K562 (cell line): ENCODE results near the gene LMLN.

Source experiments
- EZH2 ChIP-seq: IDR thresholded peaks from 2 replicates; pipeline ENCODE4 v1.6.1; 2012; ENCODE audit warnings: low read depth, mild to moderate bottlenecking, inconsistent platforms, low read length, borderline replicate concordance
- GATA2 ChIP-seq: sonication (generic); formaldehyde crosslinking; IDR thresholded peaks from 2 replicates; pipeline ENCODE4 v1.4.0; 2020; ENCODE audit warnings: mild to moderate bottlenecking, missing genetic modification reagents
- KAT8 ChIP-seq: fragments of 450-650 bp; IDR thresholded peaks from 2 replicates; pipeline ENCODE4 v1.6.1; 2016; ENCODE audit warnings: low read depth, mild to moderate bottlenecking
- NR2C2 ChIP-seq, 2 experiments: fragments of 200-800 bp in 1 of 2; sonication (Bioruptor generic) in 1 of 2; sonication (generic) in 1 of 2; formaldehyde crosslinking in 1 of 2; IDR thresholded peaks; 2 replicates each; pipeline versions ENCODE4 v1.6.1 to v1.8.0; 2016 to 2022; ENCODE audit warnings: mild to moderate bottlenecking in 1 of 2, missing compliant biosample characterization in 1 of 2, missing genetic modification characterization in 1 of 2, missing genetic modification reagents in 1 of 2
- POLR2A ChIP-seq: fragments of 450-650 bp; conservative IDR thresholded peaks from 2 replicates; pipeline ENCODE4 v1.6.1; 2016
- SETDB1 ChIP-seq: IDR thresholded peaks from one replicate; pipeline ENCODE4 v1.6.1; 2012; ENCODE audit warnings: low read length, control low read depth, inconsistent platforms
- SIX5 ChIP-seq, 2 experiments: IDR thresholded peaks; 2 replicates each; pipeline ENCODE4 v1.6.1; 2011; ENCODE audit warnings: low read length in 2 of 2, borderline replicate concordance in 1 of 2, low read depth in 1 of 2, mild to moderate bottlenecking in 1 of 2, moderate library complexity in 1 of 2; ENCODE audit not compliant: insufficient read depth in 1 of 2
- TARDBP ChIP-seq: fragments of 450-650 bp; IDR thresholded peaks from 2 replicates; pipeline ENCODE4 v1.6.1; 2016
- U2AF2 ChIP-seq: fragments of 200-400 bp; formaldehyde crosslinking; optimal IDR thresholded peaks from 2 replicates; pipeline ENCODE3; 2017; ENCODE audit warnings: low read depth, mild to moderate bottlenecking, low read length
- WHSC1 ChIP-seq: IDR thresholded peaks from one replicate; pipeline ENCODE4 v1.6.1; 2012; ENCODE audit warnings: low read length, control low read depth, inconsistent platforms
- ZNF707 ChIP-seq: fragments of 250-450 bp; sonication (Bioruptor Pico); conservative IDR thresholded peaks from 2 replicates; pipeline ENCODE4 v1.8.0; 2022; ENCODE audit warnings: inconsistent platforms, mild to moderate bottlenecking, moderate library complexity
- TF ChIP-seq, protein P1 (sequence below), 3 experiments: IDR thresholded peaks in 2 of 3; conservative IDR thresholded peaks in 1 of 3; 2 replicates each; pipeline ENCODE4 v1.5.1; 2011 to 2012; ENCODE audit warnings: low read length in 3 of 3, mild to moderate bottlenecking in 3 of 3, control low read depth in 2 of 3, improper control_type of control experiment in 1 of 3, inconsistent platforms in 1 of 3, low read depth in 1 of 3, mixed read lengths in 1 of 3, moderate library complexity in 1 of 3; ENCODE audit not compliant: insufficient read depth in 2 of 3
- TF ChIP-seq, protein P2 (sequence below), 2 experiments: fragments of 450-650 bp in 1 of 2; sonication (generic) in 1 of 2; formaldehyde crosslinking; conservative IDR thresholded peaks; 2 replicates each; pipeline versions ENCODE4 v1.4.0 to v1.8.1; 2020 to 2022; ENCODE audit warnings: mild to moderate bottlenecking in 1 of 2, missing genetic modification reagents in 1 of 2
- TF ChIP-seq, protein P3 (sequence below): fragments of 450-650 bp; formaldehyde crosslinking; IDR thresholded peaks from 2 replicates; pipeline ENCODE4 v1.4.0; 2022; ENCODE audit warnings: missing genetic modification characterization

DNA sequence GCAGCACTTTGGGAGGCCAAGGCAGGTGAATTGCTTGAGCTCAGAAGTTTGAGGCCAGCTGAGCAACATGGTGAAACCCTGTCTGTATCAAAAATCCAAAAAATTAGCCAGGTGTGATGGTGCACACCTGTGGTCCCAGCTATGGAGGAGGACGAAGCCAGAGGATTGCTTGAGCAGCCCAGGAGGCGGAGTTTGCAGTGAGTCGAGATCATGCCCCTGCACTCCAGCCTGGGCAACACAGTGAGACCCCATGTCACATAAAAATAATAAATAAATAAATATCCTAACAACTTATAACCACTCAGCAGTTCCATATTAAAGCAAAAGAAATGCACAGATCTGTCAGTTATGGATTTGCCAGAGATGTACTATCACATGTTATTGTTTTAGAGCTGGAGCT, 62.6 kb downstream of the LMLN start:
- TF ChIP-seq SETDB1 = no peak
- TF ChIP-seq POLR2A = no peak
- TF ChIP-seq SIX5 (IDR thresholded peaks at IDR 0.05; ENCODE audit: borderline replicate concordance in 1 of 2, insufficient read depth in 1 of 2, low read depth in 1 of 2, low read length in 2 of 2) = no peak
- TF ChIP-seq, protein P1, sequence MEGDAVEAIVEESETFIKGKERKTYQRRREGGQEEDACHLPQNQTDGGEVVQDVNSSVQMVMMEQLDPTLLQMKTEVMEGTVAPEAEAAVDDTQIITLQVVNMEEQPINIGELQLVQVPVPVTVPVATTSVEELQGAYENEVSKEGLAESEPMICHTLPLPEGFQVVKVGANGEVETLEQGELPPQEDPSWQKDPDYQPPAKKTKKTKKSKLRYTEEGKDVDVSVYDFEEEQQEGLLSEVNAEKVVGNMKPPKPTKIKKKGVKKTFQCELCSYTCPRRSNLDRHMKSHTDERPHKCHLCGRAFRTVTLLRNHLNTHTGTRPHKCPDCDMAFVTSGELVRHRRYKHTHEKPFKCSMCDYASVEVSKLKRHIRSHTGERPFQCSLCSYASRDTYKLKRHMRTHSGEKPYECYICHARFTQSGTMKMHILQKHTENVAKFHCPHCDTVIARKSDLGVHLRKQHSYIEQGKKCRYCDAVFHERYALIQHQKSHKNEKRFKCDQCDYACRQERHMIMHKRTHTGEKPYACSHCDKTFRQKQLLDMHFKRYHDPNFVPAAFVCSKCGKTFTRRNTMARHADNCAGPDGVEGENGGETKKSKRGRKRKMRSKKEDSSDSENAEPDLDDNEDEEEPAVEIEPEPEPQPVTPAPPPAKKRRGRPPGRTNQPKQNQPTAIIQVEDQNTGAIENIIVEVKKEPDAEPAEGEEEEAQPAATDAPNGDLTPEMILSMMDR (IDR thresholded peaks at IDR 0.05 in 2 of 3, conservative IDR thresholded peaks at IDR 0.05 in 1 of 3; ENCODE audit: insufficient read depth in 2 of 3, low read depth in 1 of 3, low read length in 3 of 3) = no peak
- TF ChIP-seq, protein P2, sequence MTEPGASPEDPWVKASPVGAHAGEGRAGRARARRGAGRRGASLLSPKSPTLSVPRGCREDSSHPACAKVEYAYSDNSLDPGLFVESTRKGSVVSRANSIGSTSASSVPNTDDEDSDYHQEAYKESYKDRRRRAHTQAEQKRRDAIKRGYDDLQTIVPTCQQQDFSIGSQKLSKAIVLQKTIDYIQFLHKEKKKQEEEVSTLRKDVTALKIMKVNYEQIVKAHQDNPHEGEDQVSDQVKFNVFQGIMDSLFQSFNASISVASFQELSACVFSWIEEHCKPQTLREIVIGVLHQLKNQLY (CRISPR knock-in tag; conservative IDR thresholded peaks at IDR 0.05) = no peak
- TF ChIP-seq EZH2 = no peak
- no peak for TF ChIP-seq KAT8
- TF ChIP-seq ZNF707 (CRISPR knock-in tag) = no peak
- TF ChIP-seq NR2C2 (CRISPR knock-in tag; IDR thresholded peaks at IDR 0.05) = no peak
- no peak for TF ChIP-seq NR2C2 (tag; IDR thresholded peaks at IDR 0.05)
- no peak for TF ChIP-seq GATA2 (CRISPR knock-in tag)
- TF ChIP-seq, protein P3, sequence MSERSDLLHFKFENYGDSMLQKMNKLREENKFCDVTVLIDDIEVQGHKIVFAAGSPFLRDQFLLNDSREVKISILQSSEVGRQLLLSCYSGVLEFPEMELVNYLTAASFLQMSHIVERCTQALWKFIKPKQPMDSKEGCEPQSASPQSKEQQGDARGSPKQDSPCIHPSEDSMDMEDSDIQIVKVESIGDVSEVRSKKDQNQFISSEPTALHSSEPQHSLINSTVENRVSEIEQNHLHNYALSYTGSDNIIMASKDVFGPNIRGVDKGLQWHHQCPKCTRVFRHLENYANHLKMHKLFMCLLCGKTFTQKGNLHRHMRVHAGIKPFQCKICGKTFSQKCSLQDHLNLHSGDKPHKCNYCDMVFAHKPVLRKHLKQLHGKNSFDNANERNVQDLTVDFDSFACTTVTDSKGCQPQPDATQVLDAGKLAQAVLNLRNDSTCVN (CRISPR knock-in tag) = no peak
- no peak for TF ChIP-seq TARDBP
- no peak for TF ChIP-seq WHSC1
- no peak for TF ChIP-seq U2AF2
